Bronchial epithelial cell (primary cell): Measurements from ENCODE around the gene SP3. TPM values are rescaled to one million over a fixed set of nuclear protein-coding genes. Genes with fewer than 3 reads are reported as not detected.

Experiments
- DNase-seq: peaks from one replicate; pipeline ENCODE4 v3.0.0-alpha.2; 2010; ENCODE audit warnings: low read depth
- FAIRE-seq: peaks from 2 replicates; lab custom pipeline; 2011; peaks lifted over from hg19 to GRCh38; lab: Jason Lieb, UNC
- H3K27me3 ChIP-seq: 2 replicates; pipeline ENCODE4 v1.5.1; 2011; ENCODE audit warnings: low read length; ENCODE audit not compliant: control insufficient read depth, insufficient read depth
- H3K36me3 ChIP-seq: 2 replicates; pipeline ENCODE4 v1.5.1; 2011; ENCODE audit warnings: low read length; ENCODE audit not compliant: control insufficient read depth, insufficient read depth
- H3K4me3 ChIP-seq: 2 replicates; pipeline ENCODE4 v1.5.1; 2011; ENCODE audit warnings: mild to moderate bottlenecking, low read depth, low read length, control low read depth
- total RNA-seq: library from RNA; depleted of rRNA; stranded (reverse); fragments of >200 nt; gene quantifications from 2 replicates; pipeline ENCODE4 v1.2.1, GENCODE V29; 2014
- TF ChIP-seq, protein P1 (sequence below): IDR thresholded peaks from 2 replicates; pipeline ENCODE4 v1.5.1; 2011; ENCODE audit warnings: mild to moderate bottlenecking, moderate library complexity, low read length, control low read depth, inconsistent platforms; ENCODE audit not compliant: insufficient read depth, severe bottlenecking

The SP3 gene
- total RNA-seq, 1 donor from 2014 or later: 104 TPM

DNA sequence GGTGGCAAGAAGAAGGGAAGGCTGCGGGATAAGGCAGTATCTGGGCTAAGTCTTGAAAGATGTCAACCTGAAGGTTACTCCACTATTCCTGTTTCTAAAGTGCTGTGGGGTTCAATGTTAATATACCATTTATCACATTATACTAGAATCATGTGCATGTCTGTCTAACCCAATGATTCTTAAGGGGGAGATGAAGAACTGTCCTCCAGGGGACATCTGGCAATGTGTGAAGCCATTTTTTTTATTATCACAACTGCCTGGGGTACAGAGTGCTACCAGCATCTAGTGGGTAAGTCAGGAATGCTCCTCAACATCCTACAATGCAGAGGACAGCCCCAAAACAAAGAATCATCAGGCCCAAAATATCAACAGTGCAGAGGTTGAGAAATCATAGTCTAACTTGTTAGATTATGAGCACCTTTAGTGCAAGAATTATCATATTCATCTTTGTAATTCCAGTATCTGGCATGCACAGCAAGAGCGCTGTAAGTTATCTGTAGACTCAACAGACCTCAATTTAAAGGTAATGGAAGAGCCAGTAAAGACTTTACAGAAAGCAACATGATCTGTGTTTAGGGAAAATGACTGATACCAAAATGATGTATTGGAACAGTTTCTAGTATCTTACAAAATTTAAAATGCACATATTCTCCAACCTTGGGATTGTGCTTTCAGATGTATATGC is 26.3 kb downstream of the SP3 start:
- TF ChIP-seq, protein P1, sequence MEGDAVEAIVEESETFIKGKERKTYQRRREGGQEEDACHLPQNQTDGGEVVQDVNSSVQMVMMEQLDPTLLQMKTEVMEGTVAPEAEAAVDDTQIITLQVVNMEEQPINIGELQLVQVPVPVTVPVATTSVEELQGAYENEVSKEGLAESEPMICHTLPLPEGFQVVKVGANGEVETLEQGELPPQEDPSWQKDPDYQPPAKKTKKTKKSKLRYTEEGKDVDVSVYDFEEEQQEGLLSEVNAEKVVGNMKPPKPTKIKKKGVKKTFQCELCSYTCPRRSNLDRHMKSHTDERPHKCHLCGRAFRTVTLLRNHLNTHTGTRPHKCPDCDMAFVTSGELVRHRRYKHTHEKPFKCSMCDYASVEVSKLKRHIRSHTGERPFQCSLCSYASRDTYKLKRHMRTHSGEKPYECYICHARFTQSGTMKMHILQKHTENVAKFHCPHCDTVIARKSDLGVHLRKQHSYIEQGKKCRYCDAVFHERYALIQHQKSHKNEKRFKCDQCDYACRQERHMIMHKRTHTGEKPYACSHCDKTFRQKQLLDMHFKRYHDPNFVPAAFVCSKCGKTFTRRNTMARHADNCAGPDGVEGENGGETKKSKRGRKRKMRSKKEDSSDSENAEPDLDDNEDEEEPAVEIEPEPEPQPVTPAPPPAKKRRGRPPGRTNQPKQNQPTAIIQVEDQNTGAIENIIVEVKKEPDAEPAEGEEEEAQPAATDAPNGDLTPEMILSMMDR: no peak
- DNase-seq (no peak), FAIRE-seq (no peak)
- H3K36me3 ChIP-seq: no peaks in the 10 kb centered on the region
- H3K4me3 ChIP-seq: no peak overlapping the region
- no peaks in the 10 kb centered on the region for H3K27me3 ChIP-seq

DNA sequence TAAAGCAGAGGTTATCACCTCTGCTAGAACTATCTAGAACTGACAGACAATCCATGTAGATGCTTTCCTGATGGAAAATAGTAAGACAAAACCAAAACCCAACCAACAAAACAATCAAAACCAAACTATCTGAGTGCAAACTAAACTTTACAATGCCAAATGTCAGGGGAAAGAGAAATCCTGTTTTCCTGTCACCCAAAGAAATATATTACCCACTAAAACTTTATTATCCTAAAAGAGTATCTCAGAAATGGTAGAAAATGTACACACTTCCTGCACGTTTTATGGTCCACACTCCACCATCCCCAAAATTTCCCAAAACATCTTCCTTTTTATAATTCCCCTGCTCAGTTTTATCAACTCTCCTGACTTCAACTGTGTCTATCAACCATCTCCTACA is 29.9 kb downstream of the SP3 start:
- no peaks in the 10 kb centered on the region for H3K36me3 ChIP-seq
- TF ChIP-seq, protein P1: no peak
- FAIRE-seq (no peak), DNase-seq (no peak)
- no peak overlapping the region for H3K4me3 ChIP-seq
- no peaks in the 10 kb centered on the region for H3K27me3 ChIP-seq

DNA sequence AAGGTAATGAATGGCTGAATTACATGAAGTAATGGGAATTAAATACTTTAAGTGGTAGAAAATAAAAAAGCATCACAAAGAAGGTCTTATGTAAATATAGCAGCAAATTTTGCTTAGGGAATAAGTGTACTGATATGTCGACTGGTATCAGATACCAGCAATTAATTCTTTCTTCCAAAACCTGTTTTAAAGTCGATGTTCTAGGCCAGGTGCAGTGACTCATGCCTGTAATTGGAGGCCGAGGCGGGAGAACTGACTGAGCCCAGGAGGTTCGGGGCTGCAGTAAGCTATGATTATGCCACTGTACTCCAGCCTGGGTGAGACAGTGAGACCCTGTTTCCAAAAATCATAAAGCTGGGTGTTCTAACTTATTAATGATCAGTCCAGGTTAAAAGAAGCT is 30.3 kb downstream of the SP3 start:
- DNase-seq: peak; percentile 37
- H3K4me3 ChIP-seq: no peak overlapping the region

DNA sequence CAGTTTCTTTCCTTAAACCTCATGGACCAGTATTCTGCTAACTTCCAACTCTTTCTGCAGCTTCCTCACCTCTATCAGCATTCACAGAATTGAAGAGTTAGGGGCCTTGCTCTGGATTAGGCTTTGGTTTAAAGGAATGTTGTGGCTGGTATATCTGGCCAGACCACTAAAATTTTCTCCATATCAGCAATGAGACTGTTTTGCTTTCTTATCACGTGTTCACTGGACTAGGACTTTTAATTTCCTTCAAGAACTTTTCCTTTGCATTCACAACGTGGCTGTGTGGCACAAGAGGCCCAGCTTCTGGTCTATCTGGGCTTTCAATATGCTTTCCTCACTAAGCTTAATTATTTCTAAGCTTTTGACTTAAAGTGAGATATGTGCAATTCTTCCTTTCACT is 33.4 kb downstream of the SP3 start:
- H3K27me3 ChIP-seq: no peaks in the 10 kb centered on the region
- DNase-seq: no peak
- TF ChIP-seq, protein P1: no peak
- no peak for FAIRE-seq
- H3K4me3 ChIP-seq: no peak overlapping the region
- no peaks in the 10 kb centered on the region for H3K36me3 ChIP-seq

More for the DNA sequence above, 30.3 kb downstream of the SP3 start:
- FAIRE-seq: no peak
- TF ChIP-seq, protein P1: no peak
- no peaks in the 10 kb centered on the region for H3K27me3 ChIP-seq
- H3K36me3 ChIP-seq: no peaks in the 10 kb centered on the region

DNA sequence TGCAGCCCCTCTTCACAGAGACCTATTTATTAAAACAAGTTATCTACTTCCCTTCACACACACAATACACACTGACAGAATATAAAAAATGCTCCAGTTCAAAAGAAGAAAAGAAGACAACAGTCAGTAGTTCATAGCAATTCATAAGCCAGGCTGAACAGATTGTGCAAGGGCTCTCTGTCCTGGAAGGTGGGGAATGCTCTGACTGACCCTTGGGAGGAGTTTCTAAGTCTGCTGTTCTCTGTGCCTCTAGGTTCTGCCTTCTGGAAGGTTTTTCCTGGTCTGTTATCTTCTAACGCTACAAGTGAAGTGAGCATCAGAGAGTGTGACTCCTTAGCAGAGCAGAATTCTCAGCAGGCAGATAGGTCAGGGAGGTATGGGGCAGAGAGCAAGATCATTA is 35.7 kb downstream of the SP3 start:
- no peak for DNase-seq
- TF ChIP-seq, protein P1: no peak

DNA sequence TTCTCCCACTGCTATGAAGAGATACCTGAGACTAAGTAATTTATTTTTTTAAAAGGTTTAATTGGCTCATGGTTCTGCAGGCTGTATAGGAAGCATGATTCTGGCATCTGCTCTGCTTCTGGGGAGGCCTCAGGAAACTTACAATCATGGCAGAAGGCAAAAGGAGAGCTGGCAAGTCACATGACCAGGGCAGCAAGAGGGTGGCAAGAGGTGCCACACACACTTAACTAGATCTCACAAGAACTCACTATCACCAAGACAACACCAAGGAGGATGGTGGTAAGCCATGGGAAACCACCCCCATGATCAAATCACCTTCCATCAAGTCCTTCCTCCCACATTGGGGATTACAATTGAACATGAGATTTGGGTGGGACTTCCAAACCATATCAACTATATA is 38.3 kb downstream of the SP3 start:
- Histone ChIP-seq H3K27me3 (no peaks in the 10 kb centered on the region), H3K36me3 (no peaks in the 10 kb centered on the region), H3K4me3 (no peak overlapping the region)
- TF ChIP-seq, protein P1: no peak
- FAIRE-seq (no peak), DNase-seq (no peak)

More for the DNA sequence above, 35.7 kb downstream of the SP3 start:
- no peaks in the 10 kb centered on the region for H3K27me3 ChIP-seq
- FAIRE-seq: no peak
- H3K36me3 ChIP-seq: no peaks in the 10 kb centered on the region
- no peak overlapping the region for H3K4me3 ChIP-seq
